HG03103 (cell line): ENCODE measurements around the gene JAKMIP1.
A peak's percentile ranks its signal among the peaks of the same experiment; 100 is the strongest.
"Not testable (repeated sequence)": the region's sequence is repeated elsewhere in the genome, so short reads cannot be mapped to it uniquely, and the experiment has no call there.

Experiments
- ATAC-seq: cut with Tn5 transposase; IDR thresholded peaks from one replicate; pipeline ENCODE4 v1.9.1; 2021; ENCODE audit warnings: low read depth; ENCODE audit not compliant: unreplicated experiment

The JAKMIP1 gene

DNA sequence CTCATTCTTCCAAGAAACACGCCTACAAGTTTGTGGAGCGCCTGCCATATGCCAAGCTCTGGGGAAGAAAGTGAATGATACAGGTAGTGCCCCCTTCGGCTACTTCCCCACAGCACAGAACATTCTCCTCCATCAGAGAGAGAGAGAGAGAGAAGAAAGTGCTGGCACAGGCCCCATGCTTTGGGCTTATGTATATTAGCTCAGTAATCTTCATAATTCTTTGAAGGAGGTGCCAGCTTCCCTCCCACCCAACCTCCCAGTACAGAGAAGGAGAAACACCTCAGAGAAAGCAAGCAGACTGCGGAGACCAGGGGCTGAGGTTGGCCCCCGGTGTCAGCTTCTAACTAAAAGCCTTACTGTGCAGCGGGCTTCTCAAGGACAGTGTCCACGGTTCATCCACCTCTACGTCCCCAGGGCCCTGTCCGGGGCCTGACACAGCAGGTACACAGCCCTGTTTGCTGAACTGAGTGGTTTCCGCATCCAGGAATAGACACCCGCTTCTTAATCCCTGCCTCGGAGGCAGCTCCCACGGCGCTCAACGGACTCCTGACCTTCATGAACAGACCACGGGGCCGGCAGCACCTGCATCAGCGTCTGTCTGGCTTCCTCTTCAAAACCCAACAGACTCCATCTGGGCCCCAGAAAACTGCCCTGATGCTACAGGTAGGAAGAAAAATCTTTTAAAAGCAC is 50.2 kb downstream of the JAKMIP1 start:
- ATAC-seq = no peak

DNA sequence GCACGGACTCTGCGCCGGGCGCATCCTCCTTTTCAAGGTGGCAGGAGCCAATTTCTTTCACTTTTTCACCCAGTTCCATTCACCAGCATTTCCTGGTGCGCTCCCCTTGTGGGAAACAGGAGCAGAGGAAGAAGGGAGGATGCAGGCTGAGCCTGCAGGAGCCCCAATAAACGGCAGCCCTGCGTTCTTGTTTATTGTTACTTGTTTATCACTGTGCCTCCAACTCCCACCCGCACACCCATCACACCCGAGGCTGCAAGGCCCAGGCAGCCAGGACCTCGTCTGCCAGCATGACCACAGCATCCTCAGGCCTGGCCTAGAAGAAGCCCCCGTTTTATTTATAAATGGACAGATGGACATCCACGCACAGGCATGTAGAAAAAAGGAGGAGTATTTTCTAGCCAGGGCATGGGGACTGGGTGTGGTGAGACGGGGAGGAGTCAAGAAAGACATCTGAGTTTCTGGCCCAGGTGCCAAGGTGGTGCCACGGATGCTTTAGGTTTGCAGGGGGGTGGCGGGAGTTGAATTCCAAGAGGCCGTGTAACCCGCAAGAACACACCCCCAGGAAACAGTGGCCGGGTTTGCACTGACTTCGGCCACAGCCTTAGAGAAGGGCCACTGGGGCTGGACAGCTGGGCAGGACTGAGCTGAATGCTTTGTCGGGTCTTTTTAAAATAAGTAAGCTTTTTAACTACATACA is 51.7 kb downstream of the JAKMIP1 start:
- no peak for ATAC-seq

DNA sequence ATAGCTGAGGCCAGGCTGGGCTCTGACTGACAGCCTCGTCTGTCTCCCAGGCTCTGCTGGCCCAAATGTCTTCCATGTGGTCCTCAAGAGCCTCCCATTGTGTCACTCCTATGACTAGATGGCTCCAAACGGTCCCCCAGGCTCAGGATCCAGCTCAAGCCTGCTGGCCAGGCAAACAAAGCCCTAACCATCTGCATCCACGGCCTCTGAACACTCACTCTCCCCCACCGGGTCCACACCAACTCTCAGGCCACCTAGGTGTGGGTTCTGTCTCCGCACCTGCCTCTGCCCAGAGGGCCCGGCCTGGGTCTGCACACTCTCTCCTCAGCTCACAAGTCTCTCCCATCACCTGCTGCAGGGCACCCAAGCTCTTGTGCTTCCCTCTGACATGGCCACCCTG is 52.9 kb downstream of the JAKMIP1 start:
- ATAC-seq = no peak

DNA sequence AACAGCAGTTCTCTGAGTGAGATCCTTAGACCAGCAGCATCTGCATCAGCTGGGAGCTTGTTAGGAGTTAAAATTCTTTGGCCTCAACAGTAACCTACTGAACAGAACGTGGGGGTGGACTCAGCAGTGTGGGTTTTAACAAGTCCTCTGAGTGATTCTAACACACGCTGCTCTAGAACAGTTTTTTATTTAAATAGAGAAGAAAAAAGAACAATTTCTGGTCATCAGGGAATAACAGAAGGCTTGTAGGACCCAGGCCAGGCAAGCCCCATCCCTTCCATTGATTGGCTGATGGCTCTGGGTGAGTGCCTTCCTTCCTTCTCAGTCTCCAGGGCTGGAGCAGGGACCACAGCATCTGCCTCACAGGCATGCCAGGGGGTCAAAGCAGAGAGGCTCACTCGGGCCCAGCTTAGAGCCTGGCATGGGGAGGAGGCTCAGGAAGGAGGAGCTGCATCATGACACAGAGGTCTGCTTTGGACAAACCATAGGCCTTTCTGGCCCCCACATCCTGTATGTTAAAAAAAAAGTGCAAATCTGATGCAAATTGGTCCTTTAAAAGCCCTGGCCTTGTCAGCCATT is 56.7 kb downstream of the JAKMIP1 start:
- no peak for ATAC-seq

DNA sequence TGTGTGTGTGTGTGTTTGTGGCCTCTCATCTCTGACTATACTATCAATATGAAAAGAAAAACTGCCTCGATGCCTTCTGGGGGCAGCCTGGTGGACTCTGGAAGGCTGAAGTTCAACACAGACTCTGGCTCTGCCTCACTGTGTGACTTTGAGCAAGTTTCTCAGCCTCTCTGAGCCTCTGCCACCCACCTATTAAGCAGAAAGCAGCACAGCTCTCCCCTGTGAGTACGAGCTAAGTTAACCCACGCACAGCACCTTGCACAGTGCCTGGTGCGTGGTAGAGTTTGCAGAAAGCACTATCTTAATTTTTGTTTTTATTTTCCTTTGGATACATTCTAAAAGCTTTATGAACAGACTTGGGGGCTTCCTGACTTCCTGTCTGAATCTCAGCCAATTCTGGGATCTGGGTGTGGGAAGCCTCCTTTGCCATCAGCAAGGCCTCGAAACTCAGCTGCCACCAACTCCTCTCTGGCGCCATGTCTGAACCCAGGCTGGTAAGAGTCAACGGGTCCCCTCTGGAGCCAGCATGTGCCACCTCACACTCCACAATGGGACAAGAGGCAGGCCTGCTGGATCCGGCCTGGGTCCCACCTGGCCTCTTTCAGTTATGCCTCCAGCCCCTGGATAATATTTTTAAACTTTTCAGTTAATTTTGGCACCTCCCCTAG is 57.3 kb downstream of the JAKMIP1 start:
- no peak for ATAC-seq

DNA sequence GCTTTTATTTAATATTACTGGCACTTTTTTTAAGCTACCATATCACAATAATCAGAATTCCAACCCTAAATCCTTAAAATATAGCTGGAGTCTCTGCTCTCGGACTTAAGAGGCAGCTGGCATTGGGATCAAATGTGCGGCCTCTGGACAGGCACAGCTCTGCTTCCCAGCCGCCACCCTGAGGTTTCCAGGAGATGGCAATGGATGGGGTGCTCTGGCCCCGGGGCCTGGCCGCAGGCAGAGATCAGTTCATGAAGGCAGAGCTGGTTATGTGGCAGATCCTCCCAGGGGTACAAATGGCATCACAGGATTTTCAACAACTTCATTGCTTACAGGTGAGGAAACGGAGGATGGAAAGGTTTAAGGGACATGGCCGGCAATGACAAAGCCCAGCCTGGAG is 57.8 kb downstream of the JAKMIP1 start:
- no peak for ATAC-seq

DNA sequence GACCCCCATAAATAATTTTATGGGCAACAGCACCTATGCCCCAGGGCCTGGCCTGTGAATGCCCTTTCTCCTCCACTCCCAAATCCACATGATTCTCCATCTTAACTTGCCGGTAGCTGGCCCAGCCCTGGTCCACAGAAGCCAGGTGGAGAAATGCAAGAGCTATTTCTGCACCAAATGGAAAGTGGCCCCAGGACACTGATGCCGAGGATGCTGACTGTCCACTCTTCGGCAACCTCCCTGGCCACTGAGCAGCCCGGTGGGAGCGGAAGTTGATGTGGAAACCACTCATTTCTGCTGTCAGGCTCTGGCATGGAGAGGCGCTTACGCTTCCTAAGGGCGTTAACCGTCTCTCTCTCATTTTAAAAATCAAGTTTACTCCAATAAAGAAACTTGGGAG is 58.8 kb downstream of the JAKMIP1 start:
- no peak for ATAC-seq

DNA sequence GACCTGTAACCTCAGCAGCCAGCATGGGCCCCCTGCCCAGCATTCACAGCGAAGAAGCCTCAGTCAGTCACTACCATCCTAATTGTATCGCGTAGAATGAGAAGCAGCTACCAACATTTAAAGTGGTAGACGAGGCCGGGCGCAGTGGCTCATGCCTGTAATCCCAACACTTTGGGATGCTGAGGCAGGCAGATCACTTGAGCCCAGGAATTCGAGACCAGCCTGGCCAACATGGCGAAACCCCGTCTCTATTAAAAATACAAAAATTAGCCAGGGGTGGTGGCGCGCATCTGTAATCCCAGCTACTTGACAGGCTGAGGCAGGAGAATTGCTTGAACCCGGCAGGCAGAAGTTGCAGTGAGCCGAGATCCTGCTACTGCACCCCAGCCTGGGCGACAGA is 59.3 kb downstream of the JAKMIP1 start:
- ATAC-seq = not testable (repeated sequence)

DNA sequence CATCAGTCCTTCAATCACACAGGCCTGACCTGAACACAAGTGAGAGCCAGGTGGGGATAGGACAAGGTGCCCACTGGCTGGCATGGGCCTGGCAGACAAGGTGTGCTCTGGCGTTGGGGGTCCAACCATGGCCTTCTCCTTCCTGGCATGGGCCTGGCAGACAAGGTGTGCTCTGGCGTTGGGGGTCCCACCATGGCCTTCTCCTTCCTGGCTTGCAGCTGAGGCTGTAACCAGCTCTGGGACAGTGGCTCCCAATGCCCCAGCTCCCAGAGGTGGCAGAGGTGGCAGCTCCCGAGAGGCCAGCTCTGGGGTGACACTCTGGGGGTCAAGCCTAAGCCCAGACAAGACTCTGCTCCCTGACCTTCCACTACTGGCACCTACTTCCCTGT is 62.6 kb downstream of the JAKMIP1 start:
- ATAC-seq = no peak

DNA sequence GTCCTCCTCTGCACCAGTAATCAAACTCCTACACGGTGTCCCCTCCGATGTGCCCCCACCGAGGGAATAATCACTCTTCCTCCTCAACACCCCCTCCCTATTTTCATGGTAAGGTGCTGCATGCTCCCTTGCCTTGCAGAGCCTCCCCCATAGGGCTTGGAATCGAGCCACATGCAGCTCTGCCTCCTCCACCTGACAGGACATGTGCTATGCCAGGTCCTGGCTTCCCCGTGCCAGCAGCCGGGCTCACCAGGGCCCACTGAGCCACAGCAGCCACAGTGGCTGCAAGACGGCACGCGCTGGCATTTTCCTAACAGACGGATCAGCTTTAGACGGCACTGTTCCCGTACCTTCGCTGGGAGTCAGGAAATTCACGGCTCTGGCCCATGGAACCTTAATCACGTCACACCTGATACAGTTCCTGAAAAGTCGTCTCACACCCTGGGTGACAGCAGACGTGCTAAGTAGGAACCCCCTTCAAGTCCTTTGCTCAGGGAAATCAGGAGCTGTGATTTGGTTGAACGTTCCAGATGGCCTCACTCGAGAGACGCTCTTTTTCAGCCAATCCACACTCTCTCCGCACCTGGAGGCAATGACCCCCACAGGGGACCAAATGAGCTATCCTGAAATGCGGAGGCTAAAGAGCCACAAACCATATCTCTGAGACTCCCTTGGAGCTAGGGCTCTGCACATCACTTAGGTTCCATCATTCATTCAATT is 63.2 kb downstream of the JAKMIP1 start:
- no peak for ATAC-seq

DNA sequence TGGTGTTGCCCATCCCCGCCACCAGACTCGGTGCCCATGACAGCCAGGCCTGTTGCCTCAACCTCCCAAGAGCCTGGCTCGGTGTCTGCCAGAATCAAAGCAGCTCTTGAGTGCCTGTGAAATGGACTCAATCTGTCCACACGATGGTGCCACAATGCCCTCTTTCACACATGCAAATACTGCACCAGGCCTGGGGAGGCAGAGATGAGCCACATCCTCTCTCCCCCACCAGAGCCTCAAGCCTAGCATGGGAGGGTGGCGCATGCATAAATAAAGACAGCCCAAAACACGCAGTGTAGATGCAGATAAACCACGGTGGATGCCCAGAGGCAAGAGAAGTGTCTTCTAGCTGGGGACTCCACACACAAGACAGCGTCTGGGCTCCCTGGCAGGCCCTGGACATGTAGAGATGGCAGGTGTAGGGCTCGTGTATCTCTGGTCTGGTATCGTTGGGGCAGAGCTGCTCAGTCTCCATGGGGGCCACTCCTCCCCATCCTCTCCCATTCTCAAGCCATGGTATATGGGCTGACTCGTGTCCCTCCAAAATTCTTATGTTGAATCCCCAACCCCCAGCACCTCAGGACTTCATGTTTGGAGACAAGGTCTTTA is 65.6 kb downstream of the JAKMIP1 start:
- ATAC-seq = peak; percentile 67

DNA sequence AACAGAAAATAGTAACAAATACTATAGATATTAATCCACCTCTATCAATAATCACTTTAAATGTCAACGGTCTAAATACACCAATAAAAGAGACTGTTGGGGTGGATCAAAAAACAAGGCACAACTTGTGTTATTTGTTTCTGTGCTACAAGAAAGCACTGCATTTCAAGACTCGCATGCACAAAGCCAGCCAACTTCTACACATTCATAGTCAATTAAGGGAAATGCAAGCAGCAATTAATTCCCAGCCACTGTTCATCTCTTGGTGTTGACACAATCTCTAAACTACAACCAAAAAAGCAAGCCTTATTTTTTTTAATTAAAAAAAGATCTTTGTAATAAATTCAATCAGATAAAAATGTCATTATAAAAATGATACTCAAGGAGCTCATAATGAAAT is 67.6 kb downstream of the JAKMIP1 start:
- no peak for ATAC-seq

DNA sequence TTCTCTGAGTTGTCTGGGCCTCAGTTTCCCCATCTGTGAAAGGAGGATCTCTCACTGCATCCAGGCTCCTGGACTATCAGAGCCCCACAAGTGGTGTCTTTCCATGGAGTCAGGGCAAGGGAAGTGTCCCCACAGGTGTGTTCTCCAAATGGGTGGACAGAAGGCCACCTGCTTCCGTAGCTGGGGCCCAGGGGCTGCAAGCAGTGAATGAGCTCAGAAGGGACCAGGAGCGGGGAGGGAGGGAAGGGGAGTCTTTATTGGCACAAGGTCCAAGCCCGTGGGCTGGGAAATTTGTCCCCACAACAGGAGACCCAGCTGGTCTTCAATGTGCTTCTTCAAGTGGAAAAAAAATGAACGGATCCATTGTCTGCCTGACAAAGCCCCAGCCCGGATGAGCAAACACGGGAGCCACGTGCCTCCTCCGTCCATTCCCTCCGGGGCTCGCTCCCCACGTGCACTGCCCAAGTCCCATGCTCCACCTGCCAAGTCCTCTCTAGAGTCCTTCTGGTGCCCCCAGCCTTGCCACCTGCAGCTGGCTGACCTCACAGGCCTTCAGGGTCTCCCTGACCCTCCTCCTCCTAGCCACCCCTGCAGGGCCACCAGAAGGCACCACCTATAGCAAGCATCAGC is 72.0 kb downstream of the JAKMIP1 start:
- no peak for ATAC-seq

DNA sequence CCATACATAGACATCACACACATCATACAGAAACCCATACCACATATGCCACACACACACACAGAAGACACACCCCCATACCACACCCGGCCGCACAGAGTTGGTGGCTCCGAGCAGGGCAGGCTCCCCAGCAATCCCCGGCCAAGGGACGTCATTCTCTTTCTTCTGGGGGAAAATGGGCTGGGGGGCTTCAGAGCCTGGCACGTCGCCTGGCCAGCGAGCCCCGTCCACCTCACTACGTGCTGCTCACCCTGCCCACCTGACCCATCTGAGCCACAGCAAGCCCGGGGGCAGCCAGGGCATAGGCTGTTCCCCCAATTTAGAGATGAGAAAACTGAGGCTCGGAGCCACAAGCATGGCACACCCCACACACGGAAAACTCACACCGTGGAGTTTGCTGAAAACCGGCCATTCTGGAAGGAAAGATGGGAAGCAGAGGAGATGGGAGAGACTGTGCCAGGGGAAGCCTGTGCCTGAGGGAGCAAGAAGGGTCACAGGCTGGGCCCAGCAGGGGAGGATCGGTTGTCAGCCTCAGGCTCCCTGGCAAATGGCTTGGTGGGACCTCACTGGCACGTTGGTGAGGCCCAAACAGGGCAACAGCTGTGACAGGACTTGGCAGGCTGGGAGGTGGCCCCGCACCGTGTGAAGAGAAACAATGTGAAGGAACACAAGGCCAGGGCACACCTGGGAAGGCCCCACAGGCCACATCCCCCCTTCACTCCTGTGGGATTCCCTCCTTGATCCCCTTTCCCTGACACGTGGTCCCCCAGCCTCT is 73.2 kb downstream of the JAKMIP1 start:
- ATAC-seq = no peak

DNA sequence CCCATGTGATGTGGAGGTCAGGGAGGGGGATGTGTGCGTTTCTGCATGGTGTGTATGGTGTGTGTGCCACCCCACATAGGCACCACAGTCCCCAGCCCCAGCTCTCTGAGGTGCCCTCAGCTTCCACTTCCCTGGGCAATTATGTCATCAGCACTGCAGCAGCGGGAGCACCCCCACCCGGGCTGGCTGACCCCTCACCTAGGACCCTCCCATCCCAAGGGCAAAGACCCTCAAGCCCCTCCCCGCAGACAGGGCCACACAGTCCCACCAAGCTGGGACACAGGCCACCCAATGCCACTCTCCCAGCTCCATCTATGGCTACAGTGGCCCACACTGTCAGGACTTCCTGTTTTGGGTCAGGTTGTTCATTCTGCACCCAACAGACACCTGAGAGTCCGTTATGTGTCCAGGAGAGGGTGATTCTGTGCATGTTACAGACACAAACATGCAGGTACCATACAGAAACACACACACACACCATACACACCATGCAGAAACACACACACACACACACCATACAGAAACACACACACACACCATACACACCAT is 75.2 kb downstream of the JAKMIP1 start:
- ATAC-seq = no peak

DNA sequence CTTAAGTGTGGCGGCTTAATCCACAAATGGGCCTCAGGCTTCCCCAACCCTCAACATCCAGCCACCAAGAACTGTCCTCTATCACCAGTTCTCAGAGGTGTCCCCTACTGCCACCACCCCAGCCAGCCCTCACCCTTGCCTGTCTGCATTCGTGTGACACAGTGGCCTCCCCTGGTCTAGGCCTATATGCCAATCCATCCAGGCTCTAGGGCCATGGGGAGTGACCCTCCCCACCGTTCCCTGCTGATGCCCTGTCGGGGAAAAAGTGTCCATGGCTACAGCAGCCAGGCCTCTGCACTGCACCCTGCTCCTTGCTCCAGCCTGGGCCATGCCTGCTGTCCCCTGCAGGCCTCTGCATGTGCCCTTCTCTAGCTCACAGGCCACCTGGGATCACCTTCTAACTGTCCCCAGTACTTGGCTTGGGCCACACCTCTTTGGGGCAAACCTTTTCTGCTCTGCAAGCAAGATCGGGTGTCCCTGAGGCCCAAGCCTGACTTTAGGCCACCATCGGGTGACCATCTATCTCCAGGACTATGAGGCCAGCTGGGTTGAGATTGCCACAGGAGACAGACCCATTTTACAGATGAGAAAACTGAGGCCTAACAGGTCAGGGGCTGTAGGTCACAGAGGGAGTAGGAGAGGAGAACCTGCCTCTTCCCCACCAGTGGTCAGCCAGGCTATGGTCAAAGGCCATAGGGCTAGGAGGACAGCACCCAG is 75.8 kb downstream of the JAKMIP1 start:
- no peak for ATAC-seq

DNA sequence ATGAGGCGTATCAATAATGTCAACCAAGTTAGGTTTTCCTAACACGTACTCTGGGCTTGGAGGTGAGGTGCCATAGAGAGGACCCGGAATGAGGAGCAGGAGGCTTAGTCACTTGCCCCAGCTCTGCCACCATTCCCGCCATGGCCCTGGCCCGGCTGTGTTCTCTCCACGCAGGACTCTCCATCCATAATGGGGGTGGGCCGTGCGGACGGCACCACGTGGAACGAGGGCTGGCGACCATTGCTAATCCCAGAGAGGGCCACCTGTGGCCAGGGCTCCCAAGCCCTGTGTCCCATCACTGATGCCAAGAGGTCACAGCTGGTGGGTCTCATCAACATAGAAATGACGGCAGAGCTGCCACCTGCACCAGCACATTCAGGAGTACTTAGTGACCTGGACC is 76.4 kb downstream of the JAKMIP1 start:
- no peak for ATAC-seq

DNA sequence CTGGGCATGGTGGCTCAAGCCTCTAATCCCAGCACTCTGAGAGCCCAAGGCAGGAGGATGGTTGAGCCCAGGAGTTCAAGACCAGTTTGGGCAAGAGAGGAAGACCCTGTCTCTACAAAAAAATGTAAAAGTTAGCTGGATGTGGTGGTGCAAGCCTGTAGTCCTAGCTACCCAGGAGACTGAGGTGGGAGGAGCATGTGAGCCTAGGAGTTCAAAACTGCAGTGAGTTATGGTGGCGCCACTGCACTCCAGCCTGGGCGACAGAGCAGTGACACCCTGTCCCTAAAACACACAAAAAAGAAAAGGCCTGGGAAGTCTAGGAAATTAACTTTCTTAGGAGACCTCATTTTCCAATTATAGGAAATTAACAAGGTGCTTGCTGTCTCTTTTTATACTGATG is 76.8 kb downstream of the JAKMIP1 start:
- ATAC-seq = no peak
